OCI-LY7 (cell line): ENCODE results near the gene SIGLEC7.

ENCODE experiments used
- CTCF ChIP-seq: fragments of 200-600 bp; sonication (generic); conservative IDR thresholded peaks from 2 replicates; pipeline ENCODE4 v1.5.1; 2014; ENCODE audit warnings: mild to moderate bottlenecking, antibody characterized with exemption, low read length, moderate library complexity, mixed read lengths
- EZH2phosphoT487 ChIP-seq: fragments of 200-600 bp; sonication (generic); IDR thresholded peaks from 2 replicates; pipeline ENCODE4 v1.6.1; 2018; ENCODE audit warnings: low read depth, borderline replicate concordance, mild to moderate bottlenecking, mixed run types, antibody characterized with exemption, low read length, moderate library complexity, mixed read lengths

- TF ChIP-seq CTCF (no peak), EZH2phosphoT487 (no peak)
Measured at GRCh38 chr19:51142119-51142518, at the start of gene SIGLEC7.
